Prostate gland (tissue), 2 donors: ENCODE results near the gene TNFRSF12A. TPM values are rescaled to one million over a fixed set of nuclear protein-coding genes. Genes with fewer than 3 reads are reported as not detected.
"Not testable (repeated sequence)": the region's sequence is repeated elsewhere in the genome, so short reads cannot be mapped to it uniquely, and the experiment has no call there.

Experiments used
- DNase-seq: peaks from one replicate; pipeline ENCODE4 v3.0.0-alpha.2; 2019; ENCODE audit warnings: low spot score
- H3K27ac ChIP-seq, 2 donors: fragments of 200-600 bp; sonication (generic); 2 replicates each; pipeline ENCODE4 v1.5.1; 2017 to 2019
- H3K27me3 ChIP-seq: fragments of 200-600 bp; sonication (generic); replicated peaks from 2 replicates; pipeline ENCODE4 v1.5.1; 2019; ENCODE audit not compliant: insufficient read depth
- H3K36me3 ChIP-seq, 2 donors: fragments of 200-600 bp; sonication (generic); 1 replicate in 1 of 2; 2 replicates in 1 of 2; pipeline versions ENCODE4 v1.5.1 to v1.8.1; 2017 to 2019
- H3K4me1 ChIP-seq: fragments of 200-600 bp; sonication (generic); replicated peaks from 2 replicates; pipeline ENCODE4 v1.5.1; 2019
- H3K4me3 ChIP-seq, 2 donors: fragments of 200-600 bp; sonication (generic); 2 replicates each; pipeline ENCODE4 v1.5.1; 2017 to 2019
- H3K9me3 ChIP-seq: fragments of 200-600 bp; sonication (generic); 2 replicates; pipeline ENCODE4 v1.5.1; 2017
- CTCF ChIP-seq, 4 experiments: fragments of 200-600 bp in 2 of 4; fragments of 450-650 bp in 2 of 4; sonication (generic) in 2 of 4; IDR thresholded peaks; 1 replicate in 3 of 4; 2 replicates in 1 of 4; pipeline ENCODE4 v1.5.1; 2016 to 2019; ENCODE audit warnings: antibody characterized with exemption in 4 of 4, mild to moderate bottlenecking in 2 of 4, moderate library complexity in 2 of 4
- POLR2A ChIP-seq: fragments of 450-650 bp; IDR thresholded peaks from one replicate; pipeline ENCODE4 v1.6.1; 2016; ENCODE audit warnings: antibody characterized with exemption, mild to moderate bottlenecking
- POLR2AphosphoS5 ChIP-seq: sonication (generic); formaldehyde crosslinking; IDR thresholded peaks from one replicate; pipeline ENCODE4 v1.6.1; 2017; ENCODE audit warnings: antibody characterized with exemption
- WGBS: methylation state at CpG from one replicate; pipeline ENCODE4 v1.1.5; 2018; 5-methylcytosine and 5-hydroxymethylcytosine counted together
- intact Hi-C: fragments of 100-400 bp; cut with DNase I; formaldehyde crosslinking; loops from one replicate; pipeline ENCODE4 v1.14.2; 2022
- total RNA-seq, 2 donors: library from RNA; depleted of rRNA; stranded (reverse); fragments of >200 nt; gene quantifications; one replicate each; pipeline ENCODE4 v1.1.0, GENCODE V29; 2016

Gene TNFRSF12A
- total RNA-seq, 2 donors from 2014 or later, result 57.4 to 59.0 TPM

DNA sequence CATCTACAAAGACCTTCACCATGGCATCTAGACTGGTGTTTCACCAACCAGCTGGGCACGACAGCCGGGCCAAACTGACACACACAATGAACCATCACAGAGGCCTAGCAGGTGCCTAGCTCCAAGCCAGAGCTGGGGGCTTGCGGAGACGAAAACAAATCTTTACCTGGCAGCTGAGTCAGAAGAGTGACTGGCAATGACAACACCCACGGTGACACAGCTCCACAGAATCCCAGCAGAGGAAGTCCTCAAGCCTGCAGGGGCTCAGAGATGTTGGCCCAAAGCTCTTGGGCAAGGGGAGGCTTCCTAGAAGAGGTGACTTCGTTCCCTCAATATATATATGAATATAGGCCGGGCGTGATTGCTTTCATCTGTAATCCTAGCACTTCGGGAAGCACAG is 31.3 kb downstream of the TNFRSF12A start:
- Histone ChIP-seq H3K4me1 (peaks cover 2% of the 10 kb centered on the region), H3K4me3 (no peak overlapping the region), H3K9me3 (no peaks in the 10 kb centered on the region), H3K27me3 (no peaks in the 10 kb centered on the region), H3K27ac (no peak overlapping the region), H3K36me3 (no peaks in the 10 kb centered on the region)
- intact Hi-C loops, result no loop called here
- WGBS, result 88% methylated on average over 9 of the region's 9 CpGs
- TF ChIP-seq POLR2AphosphoS5 (no peak), POLR2A (no peak), CTCF (IDR thresholded peaks at IDR 0.05) (no peak)
- no peak for DNase-seq

GRCh38 chr16:3052571-3053329 is 32.6 kb downstream of the TNFRSF12A start:
- WGBS, result 75% methylated on average over 11 of the region's 12 CpGs
- H3K36me3 ChIP-seq, H3K27me3 ChIP-seq, intact Hi-C loops, H3K27ac ChIP-seq, H3K4me1 ChIP-seq, H3K9me3 ChIP-seq, DNase-seq, H3K4me3 ChIP-seq: not testable (repeated sequence)

DNA sequence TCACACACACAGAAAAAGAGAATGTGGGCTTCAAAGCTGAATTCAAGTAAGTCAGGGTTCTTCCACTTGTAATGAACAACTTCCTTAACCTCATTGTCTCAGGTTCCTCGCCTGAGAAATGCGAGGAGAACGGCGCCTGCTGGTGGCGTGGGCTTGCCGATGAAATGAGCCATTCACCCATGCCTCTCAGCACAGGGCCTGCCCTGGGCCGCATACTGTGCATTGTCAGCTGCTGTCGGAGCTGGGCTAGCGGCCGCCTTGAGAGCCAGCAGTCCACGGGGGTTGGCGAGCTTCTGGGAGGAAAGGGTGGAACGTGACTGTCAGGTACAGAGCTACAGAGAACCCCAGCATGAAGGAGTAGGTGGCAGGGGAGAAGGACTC is 33.2 kb downstream of the TNFRSF12A start:
- H3K36me3 ChIP-seq, H3K27me3 ChIP-seq, intact Hi-C loops, DNase-seq, H3K4me3 ChIP-seq, H3K4me1 ChIP-seq, H3K9me3 ChIP-seq, H3K27ac ChIP-seq: not testable (repeated sequence)
- 83% methylated on average over 11 of the region's 13 CpGs for WGBS

DNA sequence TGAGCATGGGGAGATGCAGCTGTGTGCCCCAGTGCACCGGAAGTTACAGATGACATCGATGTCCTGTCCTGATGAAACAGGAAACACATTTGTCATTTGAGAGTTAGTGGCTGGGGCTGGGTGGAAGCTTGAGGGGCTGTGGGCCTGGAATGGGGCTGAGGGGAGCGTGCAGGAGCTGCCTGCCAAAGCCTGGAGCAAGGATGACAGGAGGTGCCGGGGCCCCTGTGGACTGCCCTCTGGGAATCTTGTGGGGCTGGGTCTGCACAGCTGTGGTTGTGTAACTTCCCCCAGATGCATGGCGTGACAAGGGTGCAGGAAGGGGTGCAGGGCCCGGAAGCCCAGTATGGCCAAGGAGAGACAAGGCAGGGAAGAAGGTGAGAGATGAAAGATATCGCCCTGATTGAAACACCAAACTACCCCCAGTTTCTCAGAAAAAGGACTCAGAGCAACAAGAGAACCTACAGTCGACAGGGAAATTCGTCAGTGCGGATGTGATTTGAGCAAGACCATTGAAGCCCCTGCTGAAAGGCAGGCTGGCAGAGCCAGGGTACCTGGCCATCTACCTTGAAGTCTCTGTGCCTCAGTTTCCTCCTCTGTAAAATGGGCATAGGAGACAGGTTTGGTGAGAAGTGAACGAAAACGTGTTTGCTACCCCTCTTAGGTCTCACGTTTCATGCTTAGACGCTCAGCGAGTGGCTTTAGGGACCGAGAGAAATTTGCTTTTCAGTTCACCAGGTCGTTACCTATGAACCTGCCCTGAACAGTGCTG is 35.0 kb downstream of the TNFRSF12A start:
- 80% methylated on average over 17 of the region's 17 CpGs for WGBS
- H3K4me1 ChIP-seq, result peaks cover 7% of the 10 kb centered on the region
- H3K36me3 ChIP-seq, result no peaks in the 10 kb centered on the region
- intact Hi-C loops, result loop anchor here (5.0 kb wide), 1 partner anchor 72 kb away; no protein-coding TSS in a partner anchor
- H3K27ac ChIP-seq, result no peak overlapping the region
- TF ChIP-seq CTCF (IDR thresholded peaks at IDR 0.05) (no peak), POLR2AphosphoS5 (no peak), POLR2A (no peak)
- no peak overlapping the region for H3K4me3 ChIP-seq
- no peaks in the 10 kb centered on the region for H3K27me3 ChIP-seq
- no peak for DNase-seq
- H3K9me3 ChIP-seq, result no peaks in the 10 kb centered on the region

DNA sequence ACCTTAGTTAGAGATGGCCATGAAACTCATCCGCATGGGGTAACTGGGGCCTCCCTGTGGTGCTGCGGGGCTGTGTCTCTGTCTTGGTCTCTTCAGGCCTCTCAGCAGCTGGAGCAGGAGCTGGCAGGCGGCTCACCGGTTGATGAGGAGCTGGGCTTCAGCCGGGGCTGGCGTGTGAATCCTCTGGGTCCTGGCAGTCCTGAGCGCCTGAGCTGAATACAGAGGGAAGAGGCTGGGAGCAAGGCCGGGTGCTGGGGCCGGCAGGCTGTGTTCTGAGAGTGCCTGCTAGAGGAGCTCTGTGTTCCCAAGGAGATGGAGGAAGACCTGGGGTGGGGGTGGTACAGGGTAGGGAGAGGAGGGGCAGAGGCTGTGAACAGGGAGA is 35.6 kb downstream of the TNFRSF12A start:
- H3K4me3 ChIP-seq, H3K36me3 ChIP-seq, H3K27ac ChIP-seq, DNase-seq, H3K4me1 ChIP-seq, H3K9me3 ChIP-seq, H3K27me3 ChIP-seq: not testable (repeated sequence)
- intact Hi-C loops, result loop anchor here (5.0 kb wide), 1 partner anchor 72 kb away; no protein-coding TSS in a partner anchor
- WGBS, result 62% methylated on average over 9 of the region's 9 CpGs

GRCh38 chr16:3056336-3057180 is 36.4 kb downstream of the TNFRSF12A start:
- no peak for DNase-seq
- TF ChIP-seq POLR2AphosphoS5, result no peak
- TF ChIP-seq CTCF (IDR thresholded peaks at IDR 0.05), result no peak
- no peak for TF ChIP-seq POLR2A
- H3K36me3 ChIP-seq, result no peaks in the 10 kb centered on the region
- H3K27ac ChIP-seq, result no peak overlapping the region
- intact Hi-C loops, result loop anchor here (5.0 kb wide), 1 partner anchor 71 kb away; no protein-coding TSS in a partner anchor
- WGBS, result 86% methylated on average over 19 of the region's 19 CpGs
- no peaks in the 10 kb centered on the region for H3K27me3 ChIP-seq
- no peak overlapping the region for H3K4me3 ChIP-seq
- H3K9me3 ChIP-seq, result no peaks in the 10 kb centered on the region
- peaks cover 7% of the 10 kb centered on the region for H3K4me1 ChIP-seq
